Heart left ventricle (tissue), 13 donors: Measurements from ENCODE around the gene ATRNL1.

Experiments used
- POLR2A ChIP-seq, 2 donors: fragments of 450-650 bp; IDR thresholded peaks; one replicate each; pipeline ENCODE4 v1.6.1; 2017; ENCODE audit warnings: antibody characterized with exemption in 2 of 2, mild to moderate bottlenecking in 2 of 2, moderate library complexity in 2 of 2
- TF ChIP-seq, protein P1 (sequence below), 12 donors: fragments of 200-600 bp; sonication (generic) in 4 of 12; IDR thresholded peaks; one replicate each; pipeline versions ENCODE4 v1.5.0 to v1.8.0; 2018 to 2022; ENCODE audit warnings: antibody characterized with exemption in 12 of 12, mild to moderate bottlenecking in 5 of 12
- donor health status: ischemic (EF 13 %, LVEDD 7.1; RV severe dilation, severe dysfunction).
- donor health status: DM: no; HTN: yes; CAD: no.
- donor health status: DM: no; HTN: no; CAD: no.
- donor health status: ischemic (EF 25% LVEDD 6.9; RV normal size, moderate dysfunction).
- donor health status: ischemic (EF 25% LVEDD 5.7; RV mildly dilated, moderate dysfunction).
- donor health status: ischemic (EF 35%, LVEDD 5.7; RV mildly dilated, moderate dysfunction).
- donor health status: nonischemic (EF 11% LVEDD 7.7; RV severe dilation, severe dysfunction).
- donor health status: DM: yes; HTN: yes; CAD: no.
- donor health status: PGD.
- donor health status: ischemic (EF 29% LVEDD 5.4; RV normal size, mild dysfunction).
- donor health status: nonischemic (EF 23%, LVEDD 6.1; RV moderate dilation, normal function).

GRCh38 chr10:115953281-115953680, 860.1 kb downstream of the ATRNL1 start:
- TF ChIP-seq, protein P1, sequence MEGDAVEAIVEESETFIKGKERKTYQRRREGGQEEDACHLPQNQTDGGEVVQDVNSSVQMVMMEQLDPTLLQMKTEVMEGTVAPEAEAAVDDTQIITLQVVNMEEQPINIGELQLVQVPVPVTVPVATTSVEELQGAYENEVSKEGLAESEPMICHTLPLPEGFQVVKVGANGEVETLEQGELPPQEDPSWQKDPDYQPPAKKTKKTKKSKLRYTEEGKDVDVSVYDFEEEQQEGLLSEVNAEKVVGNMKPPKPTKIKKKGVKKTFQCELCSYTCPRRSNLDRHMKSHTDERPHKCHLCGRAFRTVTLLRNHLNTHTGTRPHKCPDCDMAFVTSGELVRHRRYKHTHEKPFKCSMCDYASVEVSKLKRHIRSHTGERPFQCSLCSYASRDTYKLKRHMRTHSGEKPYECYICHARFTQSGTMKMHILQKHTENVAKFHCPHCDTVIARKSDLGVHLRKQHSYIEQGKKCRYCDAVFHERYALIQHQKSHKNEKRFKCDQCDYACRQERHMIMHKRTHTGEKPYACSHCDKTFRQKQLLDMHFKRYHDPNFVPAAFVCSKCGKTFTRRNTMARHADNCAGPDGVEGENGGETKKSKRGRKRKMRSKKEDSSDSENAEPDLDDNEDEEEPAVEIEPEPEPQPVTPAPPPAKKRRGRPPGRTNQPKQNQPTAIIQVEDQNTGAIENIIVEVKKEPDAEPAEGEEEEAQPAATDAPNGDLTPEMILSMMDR (IDR thresholded peaks at IDR 0.05) = no peak
- TF ChIP-seq POLR2A (IDR thresholded peaks at IDR 0.05) = no peak
